GM23338 (cell line): Measurements from ENCODE around the gene CD84. TPM values are rescaled to one million over a fixed set of nuclear protein-coding genes. Genes with fewer than 3 reads are reported as not detected.

ENCODE experiments used
- ATAC-seq: fragments of 200-7000 bp; cut with Tn5 transposase; 3 replicates; pipeline ENCODE4 v1.9.1; 2020
- DNase-seq: peaks from one replicate; pipeline ENCODE4 v3.0.0-alpha.2; 2015; ENCODE audit warnings: low spot score
- H2AFZ ChIP-seq: fragments of 200-600 bp; sonication (generic); 2 replicates; pipeline ENCODE4 v1.8.0; 2016; ENCODE audit warnings: antibody characterized with exemption, mild to moderate bottlenecking, moderate library complexity
- H3F3A ChIP-seq: fragments of 200-600 bp; sonication (generic); replicated peaks from 2 replicates; pipeline ENCODE4 v1.8.0; 2017; ENCODE audit warnings: antibody characterized with exemption, mixed run types, low read depth
- H3K27ac ChIP-seq: fragments of 200-600 bp; sonication (generic); 2 replicates; pipeline ENCODE4 v1.6.1; 2016; ENCODE audit warnings: low read depth
- H3K27me3 ChIP-seq: fragments of 200-600 bp; sonication (generic); 2 replicates; pipeline ENCODE4 v1.8.0; 2016; ENCODE audit warnings: mild to moderate bottlenecking, mixed run types, moderate library complexity; ENCODE audit not compliant: insufficient read depth
- H3K36me3 ChIP-seq: fragments of 200-600 bp; sonication (generic); 2 replicates; pipeline ENCODE4 v1.8.0; 2016; ENCODE audit warnings: mild to moderate bottlenecking; ENCODE audit not compliant: insufficient read depth
- H3K4me1 ChIP-seq: fragments of 200-600 bp; sonication (generic); 2 replicates; pipeline ENCODE4 v1.8.0; 2016; ENCODE audit warnings: mild to moderate bottlenecking, moderate library complexity; ENCODE audit not compliant: insufficient read depth
- H3K4me2 ChIP-seq: fragments of 200-600 bp; sonication (generic); 2 replicates; pipeline ENCODE4 v1.7.1; 2017; ENCODE audit warnings: mixed run types
- H3K4me3 ChIP-seq: fragments of 200-600 bp; sonication (generic); 2 replicates; pipeline ENCODE4 v1.6.1; 2016; ENCODE audit warnings: mixed run types
- H3K79me2 ChIP-seq: fragments of 200-600 bp; sonication (generic); replicated peaks from 2 replicates; pipeline ENCODE4 v1.8.0; 2017; ENCODE audit warnings: mild to moderate bottlenecking; ENCODE audit not compliant: insufficient read depth
- H3K9me2 ChIP-seq: fragments of 200-600 bp; sonication (generic); 2 replicates; pipeline ENCODE4 v1.8.0; 2017; ENCODE audit not compliant: insufficient read depth
- H4K20me1 ChIP-seq: fragments of 200-600 bp; sonication (generic); replicated peaks from 2 replicates; pipeline ENCODE4 v1.8.0; 2017; ENCODE audit warnings: mild to moderate bottlenecking; ENCODE audit not compliant: insufficient read depth
- H3K27ac Mint-ChIP-seq: 2 replicates; pipeline ENCODE4 v1.8.0; 2020; ENCODE audit warnings: inconsistent platforms, mild to moderate bottlenecking, moderate library complexity, mixed read lengths
- H3K27me3 Mint-ChIP-seq: 3 replicates; pipeline ENCODE4 v1.8.0; 2022; ENCODE audit warnings: low read depth, mild to moderate bottlenecking, moderate library complexity, mixed read lengths, inconsistent platforms; ENCODE audit not compliant: insufficient read depth, poor library complexity
- H3K36me3 Mint-ChIP-seq: 3 replicates; pipeline ENCODE4 v1.8.0; 2021; ENCODE audit warnings: low read depth, mild to moderate bottlenecking, inconsistent platforms, moderate library complexity, mixed read lengths
- H3K4me1 Mint-ChIP-seq: 3 replicates; pipeline ENCODE4 v1.8.0; 2020; ENCODE audit warnings: mild to moderate bottlenecking, inconsistent platforms, mixed read lengths
- H3K4me3 Mint-ChIP-seq: 3 replicates; pipeline ENCODE4 v1.8.0; 2021; ENCODE audit warnings: moderate library complexity, mild to moderate bottlenecking, inconsistent platforms, mixed read lengths
- H3K9me3 Mint-ChIP-seq: 3 replicates; pipeline ENCODE4 v1.8.0; 2020; ENCODE audit warnings: moderate library complexity, mild to moderate bottlenecking, inconsistent platforms, mixed read lengths
- CREB1 ChIP-seq: fragments of 250-450 bp; sonication (Bioruptor Pico); IDR thresholded peaks from 2 replicates; pipeline ENCODE4 v1.5.0; 2020; ENCODE audit warnings: low read depth, mild to moderate bottlenecking, moderate library complexity
- ETS1 ChIP-seq: IDR thresholded peaks from 2 replicates; pipeline ENCODE4 v1.6.1; 2016; ENCODE audit warnings: antibody characterized with exemption
- EZH2 ChIP-seq: fragments of 200-600 bp; sonication (generic); IDR thresholded peaks from one replicate; pipeline ENCODE4 v1.8.0; 2017; ENCODE audit warnings: antibody characterized with exemption, mild to moderate bottlenecking, low read depth; ENCODE audit not compliant: unreplicated experiment
- JUNB ChIP-seq: IDR thresholded peaks from one replicate; pipeline ENCODE4 v1.6.1; 2016; ENCODE audit warnings: antibody characterized with exemption; ENCODE audit not compliant: unreplicated experiment
- NANOG ChIP-seq: IDR thresholded peaks from 2 replicates; pipeline ENCODE4 v1.6.1; 2016; ENCODE audit warnings: antibody characterized with exemption, borderline replicate concordance
- POLR2AphosphoS5 ChIP-seq: IDR thresholded peaks from 2 replicates; pipeline ENCODE4 v1.6.1; 2016; ENCODE audit warnings: antibody characterized with exemption, low read depth
- STAT1 ChIP-seq: IDR thresholded peaks from one replicate; pipeline ENCODE4 v1.6.1; 2016; ENCODE audit warnings: antibody characterized with exemption; ENCODE audit not compliant: unreplicated experiment
- ZNF331 ChIP-seq: fragments of 250-450 bp; sonication (Bioruptor Pico); IDR thresholded peaks from 2 replicates; pipeline ENCODE4 v1.5.0; 2020; ENCODE audit warnings: low read depth, mild to moderate bottlenecking, moderate library complexity
- long read RNA-seq: library from polyadenylated mRNA; unstranded; transcript quantifications from one replicate; pipeline ENCODE4 v2.0.0, GENCODE V29; 2020; ENCODE audit not compliant: unreplicated experiment
- polyA plus RNA-seq: library from polyadenylated mRNA; unstranded; fragments of >200 nt; fragmentation: Nextera tagmentation; extraction: Ambion mirVana; gene quantifications from 2 replicates; pipeline ENCODE4 v1.2.1, GENCODE V29; 2016
- total RNA-seq: library from RNA; depleted of rRNA; stranded (reverse); fragments of >200 nt; shearing (Covaris generic); gene quantifications from 2 replicates; pipeline ENCODE4 v1.2.3, GENCODE V29; 2014; rRNA removed
- TF ChIP-seq, protein P1 (sequence below): IDR thresholded peaks from one replicate; pipeline ENCODE4 v1.6.1; 2018; ENCODE audit warnings: antibody characterized with exemption; ENCODE audit not compliant: unreplicated experiment
- TF ChIP-seq, protein P2 (sequence below): fragments of 250-450 bp; sonication (Bioruptor Pico); IDR thresholded peaks from 2 replicates; pipeline ENCODE4 v1.5.0; 2020; ENCODE audit warnings: mild to moderate bottlenecking, moderate library complexity

CD84 gene, protein sequence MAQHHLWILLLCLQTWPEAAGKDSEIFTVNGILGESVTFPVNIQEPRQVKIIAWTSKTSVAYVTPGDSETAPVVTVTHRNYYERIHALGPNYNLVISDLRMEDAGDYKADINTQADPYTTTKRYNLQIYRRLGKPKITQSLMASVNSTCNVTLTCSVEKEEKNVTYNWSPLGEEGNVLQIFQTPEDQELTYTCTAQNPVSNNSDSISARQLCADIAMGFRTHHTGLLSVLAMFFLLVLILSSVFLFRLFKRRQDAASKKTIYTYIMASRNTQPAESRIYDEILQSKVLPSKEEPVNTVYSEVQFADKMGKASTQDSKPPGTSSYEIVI
- under 0.01 TPM in 1 of 2 replicates, not detected in the other for total RNA-seq
- polyA plus RNA-seq = not detected in 2 replicates
- long read RNA-seq = 0 reads

- H3K4me3 Mint-ChIP-seq = no peak within 1 kb of the TSS
- Histone ChIP-seq H3K27me3 (no peaks in the 10 kb centered on the region), H3F3A (no peaks in the 10 kb centered on the region), H3K79me2 (no peaks in the 10 kb centered on the region), H4K20me1 (no peaks in the 10 kb centered on the region), H3K27ac (no peak within 1 kb of the TSS), H3K4me3 (no peak within 1 kb of the TSS), H3K4me1 (no peaks in the 10 kb centered on the region), H3K9me2 (no peaks in the 10 kb centered on the region; the same call in 1 of the 2 replicates), H2AFZ (peak within 1 kb of the TSS; percentile 49; the same call in 1 of the 2 replicates), H3K4me2 (no peak within 1 kb of the TSS), H3K36me3 (no peaks in the 10 kb centered on the region)
- H3K36me3 Mint-ChIP-seq = no peaks in the 10 kb centered on the region
- ATAC-seq (no peak), DNase-seq (no peak)
- no peaks in the 10 kb centered on the region for H3K4me1 Mint-ChIP-seq
- no peak within 1 kb of the TSS for H3K27ac Mint-ChIP-seq
- H3K27me3 Mint-ChIP-seq = no peaks in the 10 kb centered on the region
- TF ChIP-seq ZNF331 (CRISPR knock-in tag) = no peak
- no peak for TF ChIP-seq NANOG
- TF ChIP-seq CREB1 (CRISPR knock-in tag) = no peak
- TF ChIP-seq STAT1 = no peak
- no peak for TF ChIP-seq ETS1
- TF ChIP-seq, protein P1, sequence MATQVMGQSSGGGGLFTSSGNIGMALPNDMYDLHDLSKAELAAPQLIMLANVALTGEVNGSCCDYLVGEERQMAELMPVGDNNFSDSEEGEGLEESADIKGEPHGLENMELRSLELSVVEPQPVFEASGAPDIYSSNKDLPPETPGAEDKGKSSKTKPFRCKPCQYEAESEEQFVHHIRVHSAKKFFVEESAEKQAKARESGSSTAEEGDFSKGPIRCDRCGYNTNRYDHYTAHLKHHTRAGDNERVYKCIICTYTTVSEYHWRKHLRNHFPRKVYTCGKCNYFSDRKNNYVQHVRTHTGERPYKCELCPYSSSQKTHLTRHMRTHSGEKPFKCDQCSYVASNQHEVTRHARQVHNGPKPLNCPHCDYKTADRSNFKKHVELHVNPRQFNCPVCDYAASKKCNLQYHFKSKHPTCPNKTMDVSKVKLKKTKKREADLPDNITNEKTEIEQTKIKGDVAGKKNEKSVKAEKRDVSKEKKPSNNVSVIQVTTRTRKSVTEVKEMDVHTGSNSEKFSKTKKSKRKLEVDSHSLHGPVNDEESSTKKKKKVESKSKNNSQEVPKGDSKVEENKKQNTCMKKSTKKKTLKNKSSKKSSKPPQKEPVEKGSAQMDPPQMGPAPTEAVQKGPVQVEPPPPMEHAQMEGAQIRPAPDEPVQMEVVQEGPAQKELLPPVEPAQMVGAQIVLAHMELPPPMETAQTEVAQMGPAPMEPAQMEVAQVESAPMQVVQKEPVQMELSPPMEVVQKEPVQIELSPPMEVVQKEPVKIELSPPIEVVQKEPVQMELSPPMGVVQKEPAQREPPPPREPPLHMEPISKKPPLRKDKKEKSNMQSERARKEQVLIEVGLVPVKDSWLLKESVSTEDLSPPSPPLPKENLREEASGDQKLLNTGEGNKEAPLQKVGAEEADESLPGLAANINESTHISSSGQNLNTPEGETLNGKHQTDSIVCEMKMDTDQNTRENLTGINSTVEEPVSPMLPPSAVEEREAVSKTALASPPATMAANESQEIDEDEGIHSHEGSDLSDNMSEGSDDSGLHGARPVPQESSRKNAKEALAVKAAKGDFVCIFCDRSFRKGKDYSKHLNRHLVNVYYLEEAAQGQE = no peak
- no peak for TF ChIP-seq EZH2
- no peak for TF ChIP-seq POLR2AphosphoS5
- TF ChIP-seq JUNB = no peak
- H3K9me3 Mint-ChIP-seq = no peaks in the 10 kb centered on the region; the same call in 2 of the 3 replicates
These were observed at the start of gene CD84 for GRCh38 chr1:160579216-160579701. Gene CD84, minus strand, starts transcription at chr1:160579496. Its CDS starts 59 bp downstream, at chr1:160579437.

- no peak overlapping the region for H3K4me3 ChIP-seq
- no peak overlapping the region for H3K27ac Mint-ChIP-seq
- TF ChIP-seq EZH2 = no peak
- TF ChIP-seq, protein P2, sequence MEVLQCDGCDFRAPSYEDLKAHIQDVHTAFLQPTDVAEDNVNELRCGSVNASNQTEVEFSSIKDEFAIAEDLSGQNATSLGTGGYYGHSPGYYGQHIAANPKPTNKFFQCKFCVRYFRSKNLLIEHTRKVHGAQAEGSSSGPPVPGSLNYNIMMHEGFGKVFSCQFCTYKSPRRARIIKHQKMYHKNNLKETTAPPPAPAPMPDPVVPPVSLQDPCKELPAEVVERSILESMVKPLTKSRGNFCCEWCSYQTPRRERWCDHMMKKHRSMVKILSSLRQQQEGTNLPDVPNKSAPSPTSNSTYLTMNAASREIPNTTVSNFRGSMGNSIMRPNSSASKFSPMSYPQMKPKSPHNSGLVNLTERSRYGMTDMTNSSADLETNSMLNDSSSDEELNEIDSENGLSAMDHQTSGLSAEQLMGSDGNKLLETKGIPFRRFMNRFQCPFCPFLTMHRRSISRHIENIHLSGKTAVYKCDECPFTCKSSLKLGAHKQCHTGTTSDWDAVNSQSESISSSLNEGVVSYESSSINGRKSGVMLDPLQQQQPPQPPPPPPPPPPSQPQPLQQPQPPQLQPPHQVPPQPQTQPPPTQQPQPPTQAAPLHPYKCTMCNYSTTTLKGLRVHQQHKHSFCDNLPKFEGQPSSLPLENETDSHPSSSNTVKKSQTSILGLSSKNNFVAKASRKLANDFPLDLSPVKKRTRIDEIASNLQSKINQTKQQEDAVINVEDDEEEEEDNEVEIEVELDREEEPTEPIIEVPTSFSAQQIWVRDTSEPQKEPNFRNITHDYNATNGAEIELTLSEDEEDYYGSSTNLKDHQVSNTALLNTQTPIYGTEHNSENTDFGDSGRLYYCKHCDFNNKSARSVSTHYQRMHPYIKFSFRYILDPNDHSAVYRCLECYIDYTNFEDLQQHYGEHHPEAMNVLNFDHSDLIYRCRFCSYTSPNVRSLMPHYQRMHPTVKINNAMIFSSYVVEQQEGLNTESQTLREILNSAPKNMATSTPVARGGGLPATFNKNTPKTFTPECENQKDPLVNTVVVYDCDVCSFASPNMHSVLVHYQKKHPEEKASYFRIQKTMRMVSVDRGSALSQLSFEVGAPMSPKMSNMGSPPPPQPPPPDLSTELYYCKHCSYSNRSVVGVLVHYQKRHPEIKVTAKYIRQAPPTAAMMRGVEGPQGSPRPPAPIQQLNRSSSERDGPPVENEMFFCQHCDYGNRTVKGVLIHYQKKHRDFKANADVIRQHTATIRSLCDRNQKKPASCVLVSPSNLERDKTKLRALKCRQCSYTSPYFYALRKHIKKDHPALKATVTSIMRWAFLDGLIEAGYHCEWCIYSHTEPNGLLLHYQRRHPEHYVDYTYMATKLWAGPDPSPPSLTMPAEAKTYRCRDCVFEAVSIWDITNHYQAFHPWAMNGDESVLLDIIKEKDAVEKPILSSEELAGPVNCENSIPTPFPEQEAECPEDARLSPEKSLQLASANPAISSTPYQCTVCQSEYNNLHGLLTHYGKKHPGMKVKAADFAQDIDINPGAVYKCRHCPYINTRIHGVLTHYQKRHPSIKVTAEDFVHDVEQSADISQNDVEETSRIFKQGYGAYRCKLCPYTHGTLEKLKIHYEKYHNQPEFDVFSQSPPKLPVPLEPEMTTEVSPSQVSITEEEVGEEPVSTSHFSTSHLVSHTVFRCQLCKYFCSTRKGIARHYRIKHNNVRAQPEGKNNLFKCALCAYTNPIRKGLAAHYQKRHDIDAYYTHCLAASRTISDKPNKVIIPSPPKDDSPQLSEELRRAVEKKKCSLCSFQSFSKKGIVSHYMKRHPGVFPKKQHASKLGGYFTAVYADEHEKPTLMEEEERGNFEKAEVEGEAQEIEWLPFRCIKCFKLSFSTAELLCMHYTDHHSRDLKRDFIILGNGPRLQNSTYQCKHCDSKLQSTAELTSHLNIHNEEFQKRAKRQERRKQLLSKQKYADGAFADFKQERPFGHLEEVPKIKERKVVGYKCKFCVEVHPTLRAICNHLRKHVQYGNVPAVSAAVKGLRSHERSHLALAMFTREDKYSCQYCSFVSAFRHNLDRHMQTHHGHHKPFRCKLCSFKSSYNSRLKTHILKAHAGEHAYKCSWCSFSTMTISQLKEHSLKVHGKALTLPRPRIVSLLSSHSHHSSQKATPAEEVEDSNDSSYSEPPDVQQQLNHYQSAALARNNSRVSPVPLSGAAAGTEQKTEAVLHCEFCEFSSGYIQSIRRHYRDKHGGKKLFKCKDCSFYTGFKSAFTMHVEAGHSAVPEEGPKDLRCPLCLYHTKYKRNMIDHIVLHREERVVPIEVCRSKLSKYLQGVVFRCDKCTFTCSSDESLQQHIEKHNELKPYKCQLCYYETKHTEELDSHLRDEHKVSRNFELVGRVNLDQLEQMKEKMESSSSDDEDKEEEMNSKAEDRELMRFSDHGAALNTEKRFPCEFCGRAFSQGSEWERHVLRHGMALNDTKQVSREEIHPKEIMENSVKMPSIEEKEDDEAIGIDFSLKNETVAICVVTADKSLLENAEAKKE (CRISPR knock-in tag) = no peak
These were observed 49.5 kb upstream of the CD84 start for GRCh38 chr1:160628799-160629263.

More at GRCh38 chr1:160628799-160629263, 49.5 kb upstream of the CD84 start:
- no peaks in the 10 kb centered on the region for H3F3A ChIP-seq
- ATAC-seq (no peak), DNase-seq (no peak)
- H3K9me3 Mint-ChIP-seq = no peaks in the 10 kb centered on the region
- H3K36me3 ChIP-seq = no peaks in the 10 kb centered on the region
- no peaks in the 10 kb centered on the region for H3K36me3 Mint-ChIP-seq
- H3K79me2 ChIP-seq = no peaks in the 10 kb centered on the region
- no peaks in the 10 kb centered on the region for H4K20me1 ChIP-seq
- H3K4me2 ChIP-seq = no peak overlapping the region
- no peak overlapping the region for H3K4me3 Mint-ChIP-seq
- no peaks in the 10 kb centered on the region for H3K4me1 ChIP-seq
- H3K27ac ChIP-seq = no peak overlapping the region
- no peaks in the 10 kb centered on the region for H3K27me3 ChIP-seq
- H2AFZ ChIP-seq = peak overlapping the region; percentile 81
- no peaks in the 10 kb centered on the region for H3K4me1 Mint-ChIP-seq
- H3K27me3 Mint-ChIP-seq = no peaks in the 10 kb centered on the region
- peaks cover 15% of the 10 kb centered on the region for H3K9me2 ChIP-seq
